Kidney (tissue), 14 donors: Measurements from ENCODE around the gene TBC1D9. TPM values are rescaled to one million over a fixed set of nuclear protein-coding genes. Genes with fewer than 3 reads are reported as not detected.
"Not testable (repeated sequence)": the region's sequence is repeated elsewhere in the genome, so short reads cannot be mapped to it uniquely, and the experiment has no call there.

ENCODE experiments used
- DNase-seq, 5 donors: peaks; one replicate each; pipeline ENCODE4 v3.0.0-alpha.2; 2013 to 2020
- FAIRE-seq: peaks from 2 replicates; lab custom pipeline; 2012; peaks lifted over from hg19 to GRCh38; lab: Jason Lieb, UNC
- H3K27ac ChIP-seq, 2 donors: one replicate each; pipeline ENCODE4 v1.7.0; 2013; ENCODE audit warnings: low read depth in 2 of 2, low read length in 2 of 2, inconsistent platforms in 1 of 2
- H3K27me3 ChIP-seq: one replicate; pipeline ENCODE4 v1.7.1; 2013; ENCODE audit warnings: low read length, inconsistent platforms; ENCODE audit not compliant: control insufficient read depth, insufficient read depth
- H3K36me3 ChIP-seq, 3 donors: one replicate each; pipeline versions ENCODE4 v1.7.0 to v1.7.1; 2013; ENCODE audit warnings: low read length in 3 of 3, control low read depth in 1 of 3, inconsistent platforms in 1 of 3; ENCODE audit not compliant: insufficient read depth in 3 of 3, control insufficient read depth in 2 of 3
- H3K4me1 ChIP-seq, 3 donors: one replicate each; pipeline versions ENCODE4 v1.7.0 to v1.7.1; 2013; ENCODE audit warnings: low read length in 3 of 3, inconsistent platforms in 1 of 3, low read depth in 1 of 3; ENCODE audit not compliant: control insufficient read depth in 2 of 3, insufficient read depth in 2 of 3
- H3K4me3 ChIP-seq, 3 donors: one replicate each; pipeline versions ENCODE4 v1.7.0 to v1.8.1; 2013; ENCODE audit warnings: low read length in 3 of 3, control low read depth in 1 of 3, inconsistent platforms in 1 of 3
- H3K9ac ChIP-seq, 3 donors: one replicate each; pipeline versions ENCODE4 v1.7.0 to v1.7.1; 2013; ENCODE audit warnings: low read length in 3 of 3, control low read depth in 1 of 3, inconsistent platforms in 1 of 3
- H3K9me3 ChIP-seq, 3 donors: one replicate each; pipeline versions ENCODE4 v1.7.0 to v1.7.1; 2013; ENCODE audit warnings: low read length in 3 of 3, control low read depth in 1 of 3, inconsistent platforms in 1 of 3; ENCODE audit not compliant: control insufficient read depth in 2 of 3, insufficient read depth in 1 of 3
- CTCF ChIP-seq: IDR thresholded peaks from 3 replicates; pipeline ENCODE4 v1.5.1; 2012; ENCODE audit warnings: mild to moderate bottlenecking, moderate library complexity, borderline replicate concordance; ENCODE audit not compliant: insufficient read depth; ENCODE audit errors: extremely low read depth
- intact Hi-C: fragments of 100-400 bp; cut with DNase I; formaldehyde crosslinking; loops from one replicate; pipeline ENCODE4 v1.11.1; 2022
- polyA plus RNA-seq: library from polyadenylated mRNA; stranded (reverse); fragments of 350-450 nt; fragmentation: Illumina TruSeq; extraction: RNeasy Lipid Tissue Mini Kit (QIAGEN cat#74804); gene quantifications from one replicate; pipeline ENCODE4 v1.2.3, GENCODE V29; 2014; ENCODE audit warnings: low read depth, low replicate concordance; ENCODE audit not compliant: insufficient read depth
- total RNA-seq: library from RNA; stranded (reverse); fragmentation: NEBNext Ultra II Directional; extraction: Animal tissue kit (Norgen Biotek cat#: 25700); gene quantifications from one replicate; pipeline ENCODE4 v1.2.1, GENCODE V29; 2021
- donor health status: control.
- donor health status: control.
- donor health status: control.
- donor health status: control.
- donor health status: control.
- donor health status: DM: yes; HTN: yes; CAD: no.
- donor health status: Normal renal cell carcinoma (clear cell type).

TBC1D9 gene
- total and polyA plus RNA-seq, 2 donors from 2014 or later = 14.4 to 38.6 TPM

GRCh38 chr4:140748171-140748570 is 8.0 kb downstream of the TBC1D9 start:
- intact Hi-C loops = no loop called here
- Histone ChIP-seq H3K9me3 (peaks cover 0 to 2% (median 0%) of the 10 kb centered on the region in 3 donors), H3K27ac (no peak overlapping the region), H3K9ac (no peak overlapping the region), H3K36me3 (no peaks in the 10 kb centered on the region), H3K4me3 (no peak overlapping the region), H3K4me1 (peaks cover 0 to 7% (median 5%) of the 10 kb centered on the region in 3 donors), H3K27me3 (no peaks in the 10 kb centered on the region)
- DNase-seq = no peak
- no peak for TF ChIP-seq CTCF
- no peak for FAIRE-seq

- not testable (repeated sequence) for FAIRE-seq
Observed at GRCh38 chr4:140746546-140746945, 9.6 kb downstream of the TBC1D9 start.

GRCh38 chr4:140744421-140744820 is 11.8 kb downstream of the TBC1D9 start:
- no peak overlapping the region for H3K9ac ChIP-seq
- no peak for TF ChIP-seq CTCF
- intact Hi-C loops = no loop called here
- peaks cover 0 to 14% (median 11%) of the 10 kb centered on the region in 3 donors for H3K4me1 ChIP-seq
- no peak for FAIRE-seq
- peaks cover 0 to 2% (median 0%) of the 10 kb centered on the region in 3 donors for H3K9me3 ChIP-seq
- H3K27ac ChIP-seq = no peak overlapping the region
- no peak overlapping the region for H3K4me3 ChIP-seq
- no peaks in the 10 kb centered on the region for H3K27me3 ChIP-seq
- no peaks in the 10 kb centered on the region for H3K36me3 ChIP-seq
- DNase-seq = no peak

More at GRCh38 chr4:140746546-140746945, 9.6 kb downstream of the TBC1D9 start:
- H3K4me1 ChIP-seq = peaks cover 0 to 14% (median 11%) of the 10 kb centered on the region in 3 donors
- intact Hi-C loops, H3K9me3 ChIP-seq, H3K9ac ChIP-seq, H3K36me3 ChIP-seq, H3K4me3 ChIP-seq, H3K27ac ChIP-seq, H3K27me3 ChIP-seq, DNase-seq: not testable (repeated sequence)

GRCh38 chr4:140743194-140743931 is 12.8 kb downstream of the TBC1D9 start:
- no peak overlapping the region for H3K27ac ChIP-seq
- no peaks in the 10 kb centered on the region for H3K36me3 ChIP-seq
- H3K9me3 ChIP-seq = no peaks in the 10 kb centered on the region
- TF ChIP-seq CTCF = peak; percentile 4
- DNase-seq = peak in 3 of 5 donors; percentile 17 to 47 (median 40)
- peaks cover 0 to 14% (median 11%) of the 10 kb centered on the region in 3 donors for H3K4me1 ChIP-seq
- no peaks in the 10 kb centered on the region for H3K27me3 ChIP-seq
- FAIRE-seq = no peak
- no peak overlapping the region for H3K4me3 ChIP-seq
- no peak overlapping the region for H3K9ac ChIP-seq
- intact Hi-C loops = no loop called here
